Naive thymus-derived CD4-positive, alpha-beta T cell (primary cell): Measurements from ENCODE around the gene RAB1B. TPM values are rescaled to one million over a fixed set of nuclear protein-coding genes. Genes with fewer than 3 reads are reported as not detected.
A peak's percentile ranks its signal among the peaks of the same experiment; 100 is the strongest.

ENCODE experiments used
- ATAC-seq: fragments of 150-1000 bp; cut with Tn5 transposase; 2 replicates; pipeline ENCODE4 v1.10.0; 2021; ENCODE audit warnings: mild to moderate bottlenecking, moderate library complexity
- CTCF ChIA-PET: fragments of 350-600 bp; sonication (Branson Sonifier 250); formaldehyde crosslinking; loops from one replicate; lab custom pipeline; 2021; ENCODE audit warnings: antibody characterized with exemption; lab: Charles Lee
- POLR2A ChIA-PET: fragments of 350-600 bp; sonication (Branson Sonifier 250); formaldehyde crosslinking; loops from one replicate; lab custom pipeline; 2021; ENCODE audit warnings: antibody characterized with exemption, inconsistent platforms; lab: Charles Lee
- DNase-seq, 9 donors: peaks; one replicate each; pipeline versions ENCODE4 v3.0.0 to v3.0.0-alpha.2; 2020 to 2022; ENCODE audit warnings: mixed read lengths in 1 of 9
- H3K27ac ChIP-seq: one replicate; pipeline ENCODE4 v1.7.0; 2013; ENCODE audit warnings: mild to moderate bottlenecking, low read depth, low read length, moderate library complexity
- H3K27me3 ChIP-seq, 2 donors: one replicate each; pipeline ENCODE4 v1.7.0; 2013; ENCODE audit warnings: low read length in 2 of 2, mild to moderate bottlenecking in 2 of 2, moderate library complexity in 2 of 2; ENCODE audit not compliant: control insufficient read depth in 2 of 2, insufficient read depth in 2 of 2
- H3K36me3 ChIP-seq, 3 experiments: 1 replicate in 2 of 3; 2 replicates in 1 of 3; pipeline ENCODE4 v1.7.0; 2013; ENCODE audit warnings: low read length in 3 of 3, mild to moderate bottlenecking in 3 of 3, moderate library complexity in 1 of 3; ENCODE audit not compliant: insufficient read depth in 3 of 3, control insufficient read depth in 2 of 3
- H3K4me1 ChIP-seq, 2 donors: one replicate each; pipeline ENCODE4 v1.7.0; 2013; ENCODE audit warnings: low read length in 2 of 2, mild to moderate bottlenecking in 2 of 2, moderate library complexity in 1 of 2; ENCODE audit not compliant: control insufficient read depth in 2 of 2, insufficient read depth in 2 of 2
- H3K4me3 ChIP-seq: 2 replicates; pipeline ENCODE4 v1.7.0; 2013; ENCODE audit warnings: mild to moderate bottlenecking, low read length
- H3K9me3 ChIP-seq, 3 experiments: 1 replicate in 2 of 3; 2 replicates in 1 of 3; pipeline ENCODE4 v1.7.0; 2013; ENCODE audit warnings: low read length in 3 of 3; ENCODE audit not compliant: control insufficient read depth in 2 of 3
- H3K27ac Mint-ChIP-seq, 9 donors: one replicate each; pipeline ENCODE4 v1.8.0; 2020 to 2022; ENCODE audit warnings: mixed read lengths in 9 of 9, mild to moderate bottlenecking in 8 of 9, moderate library complexity in 5 of 9, inconsistent platforms in 2 of 9
- H3K27me3 Mint-ChIP-seq, 5 donors: one replicate each; pipeline ENCODE4 v1.8.0; 2021 to 2022; ENCODE audit warnings: mixed read lengths in 5 of 5, mild to moderate bottlenecking in 1 of 5
- H3K36me3 Mint-ChIP-seq, 5 donors: one replicate each; pipeline ENCODE4 v1.8.0; 2020 to 2022; ENCODE audit warnings: mixed read lengths in 5 of 5, mild to moderate bottlenecking in 3 of 5, inconsistent platforms in 1 of 5
- H3K4me1 Mint-ChIP-seq, 7 donors: one replicate each; pipeline ENCODE4 v1.8.0; 2020 to 2022; ENCODE audit warnings: mixed read lengths in 7 of 7, mild to moderate bottlenecking in 3 of 7, inconsistent platforms in 1 of 7
- H3K4me3 Mint-ChIP-seq, 10 donors: one replicate each; pipeline ENCODE4 v1.8.0; 2020 to 2022; ENCODE audit warnings: mild to moderate bottlenecking in 10 of 10, mixed read lengths in 10 of 10, moderate library complexity in 6 of 10, inconsistent platforms in 2 of 10
- H3K9me3 Mint-ChIP-seq, 11 donors: one replicate each; pipeline ENCODE4 v1.8.0; 2020 to 2022; ENCODE audit warnings: mixed read lengths in 11 of 11, mild to moderate bottlenecking in 4 of 11, inconsistent platforms in 1 of 11, moderate library complexity in 1 of 11
- intact Hi-C, 2 donors: fragments of 100-400 bp; cut with micrococcal nuclease; formaldehyde crosslinking; loops; one replicate each; pipeline ENCODE4 v1.15.1; 2023
- polyA plus RNA-seq, 2 donors: library from polyadenylated mRNA; unstranded; fragments of 300-500 nt; fragmentation: Illumina TruSeq; gene quantifications; one replicate each; pipeline ENCODE4 v1.2.3, GENCODE V29; 2021
- total RNA-seq, 6 experiments: library from RNA in 5 of 6; stranded (reverse) in 5 of 6; gene quantifications; 1 replicate in 5 of 6; 2 replicates in 1 of 6; pipeline ENCODE4 v1.2.3 and lab custom pipeline; 2021 to 2026

Gene RAB1B
- total and polyA plus RNA-seq, 7 experiments from 2014 or later, result 11.3 to 151 (median 64.8) TPM

GRCh38 chr11:66279092-66279734, 10.8 kb downstream of the RAB1B start:
- DNase-seq (no peak), ATAC-seq (no peak)
- Mint-ChIP-seq H3K9me3 (peaks cover 0 to 3% (median 0%) of the 10 kb centered on the region in 11 donors), H3K27ac (peak overlapping the region in 5 of 9 donors; percentile 37 to 80 (median 62)), H3K27me3 (peaks cover 0 to 14% (median 0%) of the 10 kb centered on the region in 5 donors), H3K36me3 (peaks cover 0 to 9% (median 1%) of the 10 kb centered on the region in 5 donors), H3K4me1 (peaks cover 15 to 43% (median 31%) of the 10 kb centered on the region in 7 donors), H3K4me3 (peak overlapping the region in 8 of 10 donors; percentile 55 to 81 (median 66))
- H3K4me1 ChIP-seq, result peaks cover 17 to 22% of the 10 kb centered on the region in 2 donors
- H3K9me3 ChIP-seq, result no peaks in the 10 kb centered on the region
- ChIA-PET CTCF (interaction anchor here (0.6 kb wide), 1 partner anchor 256 kb away, joined by 3 read pairs; no protein-coding TSS in a partner anchor), POLR2A (interaction anchor here (0.6 to 6.8 kb wide), 3 partner anchors 9 to 275 kb away, joined by 4 to 56 read pairs (median 11); partner anchors contain the start of genes RAB1B and YIF1A)
- no peak overlapping the region for H3K4me3 ChIP-seq
- H3K36me3 ChIP-seq, result peaks cover 0 to 24% (median 0%) of the 10 kb centered on the region in 3 experiments
- intact Hi-C loops, result no loop called here
- H3K27me3 ChIP-seq, result no peaks in the 10 kb centered on the region
- H3K27ac ChIP-seq, result no peak overlapping the region

GRCh38 chr11:66280428-66280827, 12.0 kb downstream of the RAB1B start:
- H3K27ac Mint-ChIP-seq, result peak overlapping the region in 2 of 9 donors; percentile 36 to 52
- DNase-seq, result no peak

GRCh38 chr11:66281001-66281400, 12.6 kb downstream of the RAB1B start:
- intact Hi-C loops, result loop anchor here (10.0 kb wide), 3 partner anchors 226 to 1204 kb away; partner anchors contain the start of genes AIP (in 1 of the 2), MALAT1 (in 1 of the 2) and SF3B2 (in 1 of the 2)
- peaks cover 0 to 3% (median 0%) of the 10 kb centered on the region in 11 donors for H3K9me3 Mint-ChIP-seq
- no peak for ATAC-seq
- H3K4me1 Mint-ChIP-seq, result peaks cover 13 to 43% (median 33%) of the 10 kb centered on the region in 7 donors
- Histone ChIP-seq H3K27ac (no peak overlapping the region), H3K4me1 (peaks cover 15 to 22% of the 10 kb centered on the region in 2 donors), H3K36me3 (peaks cover 0 to 19% (median 0%) of the 10 kb centered on the region in 3 experiments), H3K27me3 (no peaks in the 10 kb centered on the region), H3K4me3 (no peak overlapping the region), H3K9me3 (no peaks in the 10 kb centered on the region)
- peak overlapping the region in 8 of 10 donors; percentile 4 to 30 (median 21) for H3K4me3 Mint-ChIP-seq
- H3K27me3 Mint-ChIP-seq, result peaks cover 0 to 14% (median 0%) of the 10 kb centered on the region in 5 donors
- ChIA-PET CTCF (interaction anchor here (0.8 to 2.8 kb wide), 4 partner anchors 9 to 58 kb away, joined by 3 to 25 read pairs (median 8); no protein-coding TSS in a partner anchor), POLR2A (interaction anchor here (1.0 to 6.8 kb wide), 5 partner anchors 8 to 391 kb away, joined by 3 to 56 read pairs (median 4); partner anchors contain the start of genes CCDC85B, RAB1B and YIF1A)
- H3K36me3 Mint-ChIP-seq, result peaks cover 0 to 9% (median 0%) of the 10 kb centered on the region in 5 donors
- H3K27ac Mint-ChIP-seq, result peak overlapping the region in 8 of 9 donors; percentile 17 to 90 (median 76)
- no peak for DNase-seq

More at GRCh38 chr11:66280428-66280827, 12.0 kb downstream of the RAB1B start:
- Histone ChIP-seq H3K27ac (no peak overlapping the region), H3K27me3 (no peaks in the 10 kb centered on the region), H3K36me3 (peaks cover 0 to 24% (median 0%) of the 10 kb centered on the region in 3 experiments), H3K4me3 (no peak overlapping the region), H3K4me1 (peaks cover 15 to 22% of the 10 kb centered on the region in 2 donors), H3K9me3 (no peaks in the 10 kb centered on the region)
- H3K27me3 Mint-ChIP-seq, result peaks cover 0 to 14% (median 0%) of the 10 kb centered on the region in 5 donors
- no peak for ATAC-seq
- POLR2A ChIA-PET, result interaction anchor here (1.0 to 6.8 kb wide), 5 partner anchors 9 to 390 kb away, joined by 3 to 56 read pairs (median 4); partner anchors contain the start of genes CCDC85B, RAB1B and YIF1A
- peaks cover 0 to 3% (median 0%) of the 10 kb centered on the region in 11 donors for H3K9me3 Mint-ChIP-seq
- H3K4me1 Mint-ChIP-seq, result peaks cover 13 to 43% (median 31%) of the 10 kb centered on the region in 7 donors
- peaks cover 0 to 9% (median 0%) of the 10 kb centered on the region in 5 donors for H3K36me3 Mint-ChIP-seq
- peak overlapping the region in 1 of 10 donors; percentile 4 for H3K4me3 Mint-ChIP-seq
- CTCF ChIA-PET, result interaction anchor here (1.6 to 2.8 kb wide), 3 partner anchors 8 to 57 kb away, joined by 4 to 25 read pairs (median 12); no protein-coding TSS in a partner anchor
- intact Hi-C loops, result loop anchor here (10.0 kb wide), 3 partner anchors 226 to 1204 kb away; partner anchors contain the start of genes AIP (in 1 of the 2), MALAT1 (in 1 of the 2) and SF3B2 (in 1 of the 2)

GRCh38 chr11:66281776-66282467, 13.5 kb downstream of the RAB1B start:
- no peaks in the 10 kb centered on the region for H3K9me3 ChIP-seq
- Mint-ChIP-seq H3K27me3 (peaks cover 0 to 14% (median 0%) of the 10 kb centered on the region in 5 donors), H3K4me3 (peak overlapping the region in 9 of 10 donors; percentile 16 to 72 (median 59)), H3K9me3 (peaks cover 0 to 3% (median 0%) of the 10 kb centered on the region in 11 donors), H3K36me3 (peaks cover 0 to 4% (median 0%) of the 10 kb centered on the region in 5 donors), H3K27ac (peak overlapping the region; percentile 68 to 93 (median 85)), H3K4me1 (peaks cover 18 to 45% (median 32%) of the 10 kb centered on the region in 7 donors)
- POLR2A ChIA-PET, result interaction anchor here (0.7 to 6.8 kb wide), 7 partner anchors 12 to 392 kb away, joined by 3 to 56 read pairs (median 3); partner anchors contain the start of genes BRMS1, CCDC85B and RAB1B
- CTCF ChIA-PET, result interaction anchor here (1.1 to 2.8 kb wide), 6 partner anchors 13 to 213 kb away, joined by 3 to 25 read pairs (median 6); partner anchors contain the start of gene RAB1B
- intact Hi-C loops, result loop anchor here (1.0 to 10.0 kb wide), 6 partner anchors 14 to 1203 kb away; partner anchors contain the start of genes RAB1B (in 2 of the 2), AIP (in 1 of the 2), MALAT1 (in 1 of the 2) and SF3B2 (in 1 of the 2)
- peak overlapping the region; percentile 37 for H3K27ac ChIP-seq
- H3K36me3 ChIP-seq, result peaks cover 0 to 13% (median 0%) of the 10 kb centered on the region in 3 experiments
- ATAC-seq, result no peak
- H3K4me1 ChIP-seq, result peaks cover 15 to 22% of the 10 kb centered on the region in 2 donors
- no peak for DNase-seq
- no peak overlapping the region for H3K4me3 ChIP-seq
- no peaks in the 10 kb centered on the region for H3K27me3 ChIP-seq

GRCh38 chr11:66282468-66283455, 14.3 kb downstream of the RAB1B start:
- CTCF ChIA-PET, result interaction anchor here (0.8 to 2.8 kb wide), 7 partner anchors 14 to 214 kb away, joined by 3 to 25 read pairs (median 7); partner anchors contain the start of gene RAB1B
- intact Hi-C loops, result loop anchor here (1.0 to 10.0 kb wide), 6 partner anchors 14 to 1202 kb away; partner anchors contain the start of genes RAB1B (in 2 of the 2), AIP (in 1 of the 2), MALAT1 (in 1 of the 2) and SF3B2 (in 1 of the 2)
- peak overlapping the region in 9 of 10 donors; percentile 16 to 72 (median 59) for H3K4me3 Mint-ChIP-seq

More at GRCh38 chr11:66282468-66283455, 14.3 kb downstream of the RAB1B start:
- ATAC-seq (peak; percentile 94), DNase-seq (peak; percentile 96 to 100 (median 99))
- Mint-ChIP-seq H3K27me3 (peaks cover 0 to 14% (median 0%) of the 10 kb centered on the region in 5 donors), H3K27ac (peak overlapping the region; percentile 68 to 93 (median 85)), H3K36me3 (peaks cover 0 to 2% (median 0%) of the 10 kb centered on the region in 5 donors), H3K4me1 (peaks cover 18 to 52% (median 37%) of the 10 kb centered on the region in 7 donors), H3K9me3 (peaks cover 0 to 3% (median 0%) of the 10 kb centered on the region in 11 donors)
- peaks cover 16 to 21% of the 10 kb centered on the region in 2 donors for H3K4me1 ChIP-seq
- POLR2A ChIA-PET, result interaction anchor here (0.7 to 6.8 kb wide), 7 partner anchors 8 to 146 kb away, joined by 3 to 56 read pairs (median 5); partner anchors contain the start of genes BRMS1, RAB1B and TMEM151A
- no peak overlapping the region for H3K4me3 ChIP-seq
- H3K9me3 ChIP-seq, result no peaks in the 10 kb centered on the region
- no peaks in the 10 kb centered on the region for H3K27me3 ChIP-seq
- peak overlapping the region; percentile 27 for H3K27ac ChIP-seq
- H3K36me3 ChIP-seq, result peaks cover 0 to 13% (median 0%) of the 10 kb centered on the region in 3 experiments
